Stimulated activated CD4-positive, alpha-beta T cell treated with anti-CD3 and anti-CD28 coated beads, Interleukin-4, amount 100 ng/mL, for 1 hour (primary cell): ENCODE data around the gene TMEM201.
"Not testable (repeated sequence)": the region's sequence is repeated elsewhere in the genome, so short reads cannot be mapped to it uniquely, and the experiment has no call there.

Source experiments
- DNase-seq: peaks from one replicate; pipeline ENCODE4 v3.0.0-alpha.2; 2020

Gene TMEM201

DNA sequence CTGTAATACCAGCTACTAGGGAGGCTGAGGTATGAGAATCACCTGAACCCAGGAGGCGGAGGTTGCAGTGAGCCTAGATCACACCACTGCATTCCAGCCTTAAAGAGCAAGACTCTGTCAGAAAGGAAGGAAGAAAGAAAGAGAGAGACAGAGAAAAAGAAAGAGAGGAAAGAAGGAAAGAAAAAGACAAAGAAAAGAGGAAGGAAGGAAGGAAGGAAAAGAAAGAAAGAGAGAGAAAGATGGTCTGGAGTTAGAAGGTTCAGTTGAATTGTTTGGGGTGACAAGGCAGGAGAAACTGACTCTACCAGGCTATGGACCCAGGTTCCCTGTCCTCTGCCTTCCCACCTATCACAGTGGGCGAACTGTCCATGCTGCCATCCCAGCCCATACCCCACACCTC is 35.4 kb downstream of the TMEM201 start:
- no peak for DNase-seq

DNA sequence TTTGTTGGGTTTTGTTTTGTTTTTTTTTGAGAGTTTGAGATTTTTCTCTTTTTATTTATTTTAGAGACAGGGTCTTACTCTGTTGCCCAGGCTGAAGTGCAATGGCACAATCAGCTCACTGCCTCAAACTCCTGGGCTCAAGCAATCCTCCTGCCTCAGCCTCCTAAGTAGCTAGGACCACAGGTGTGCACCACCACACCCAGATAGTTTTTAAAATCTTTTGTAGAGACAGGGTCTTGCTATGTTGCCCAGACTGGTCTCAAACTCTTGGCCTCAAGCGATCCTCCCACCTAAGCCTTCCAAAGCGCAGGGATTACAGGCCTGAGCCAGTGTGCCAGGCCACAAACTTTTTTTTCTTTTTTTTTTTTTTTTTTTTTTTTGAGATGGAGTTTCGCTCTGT is 36.3 kb downstream of the TMEM201 start:
- DNase-seq: not testable (repeated sequence)

DNA sequence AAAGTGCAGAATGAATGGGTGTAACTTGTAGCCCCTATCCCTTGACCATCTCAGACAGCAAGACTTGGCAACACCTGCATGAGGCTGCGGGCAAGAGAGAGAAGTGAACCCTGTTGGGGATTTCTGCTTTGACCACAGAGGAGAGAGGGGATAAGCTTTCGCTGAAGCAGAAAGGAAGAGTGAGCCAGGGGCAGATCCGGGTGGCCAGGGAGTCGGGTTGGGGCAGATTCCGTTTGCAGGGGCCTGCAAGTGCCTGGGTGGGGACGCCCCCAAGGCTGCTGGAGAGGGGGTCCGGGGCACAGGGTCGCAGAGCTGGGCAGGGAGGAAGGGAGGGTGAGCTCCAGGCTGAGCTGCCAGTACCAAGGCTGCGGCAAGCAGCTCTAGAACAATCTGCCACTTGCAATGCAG is 37.5 kb downstream of the TMEM201 start:
- no peak for DNase-seq

DNA sequence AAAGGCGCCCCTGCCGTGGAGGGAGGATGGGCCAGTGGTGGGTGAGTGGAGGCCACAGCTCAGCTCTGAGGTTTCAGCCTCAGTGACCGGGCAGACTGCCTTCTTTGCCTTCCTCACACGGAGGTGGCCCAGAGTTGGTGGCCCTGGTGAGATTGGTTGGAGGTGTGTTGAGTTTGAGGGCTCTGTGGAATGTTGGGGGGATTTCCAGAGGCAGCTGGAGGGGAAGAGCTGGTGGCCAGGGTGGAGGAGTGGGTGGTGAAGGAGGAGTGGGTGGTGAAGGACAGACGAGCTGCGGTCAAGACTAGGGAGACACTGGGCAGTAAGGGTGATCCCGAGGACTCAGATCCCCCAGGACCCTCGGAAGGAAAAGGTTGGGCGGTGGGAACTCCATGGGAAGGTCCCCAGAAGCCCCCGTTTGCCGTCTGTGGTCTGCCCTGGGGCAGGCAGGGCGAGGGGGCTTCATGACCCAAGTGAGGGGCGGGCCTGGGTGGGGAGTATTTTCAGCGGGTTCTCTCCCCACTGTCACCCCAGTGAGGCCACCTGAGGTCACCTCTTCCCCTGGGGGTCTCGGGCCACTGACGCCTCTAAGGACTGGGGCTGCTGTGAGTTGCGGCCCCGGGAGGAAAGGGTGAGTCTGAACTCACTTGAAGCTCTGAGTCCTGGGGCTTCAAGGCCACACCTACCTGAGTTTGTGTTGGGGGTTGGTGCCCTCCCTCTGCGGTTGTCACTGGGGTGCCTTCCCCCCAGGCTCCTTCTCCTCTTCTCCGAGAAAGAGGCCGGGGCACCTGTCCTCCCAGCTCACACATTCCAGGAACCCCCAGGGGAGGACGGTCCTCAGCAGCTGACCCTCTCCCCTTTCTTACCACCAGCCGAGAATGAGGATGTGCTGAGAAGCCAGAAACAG is 40.1 kb downstream of the TMEM201 start:
- DNase-seq: peak; percentile 57

DNA sequence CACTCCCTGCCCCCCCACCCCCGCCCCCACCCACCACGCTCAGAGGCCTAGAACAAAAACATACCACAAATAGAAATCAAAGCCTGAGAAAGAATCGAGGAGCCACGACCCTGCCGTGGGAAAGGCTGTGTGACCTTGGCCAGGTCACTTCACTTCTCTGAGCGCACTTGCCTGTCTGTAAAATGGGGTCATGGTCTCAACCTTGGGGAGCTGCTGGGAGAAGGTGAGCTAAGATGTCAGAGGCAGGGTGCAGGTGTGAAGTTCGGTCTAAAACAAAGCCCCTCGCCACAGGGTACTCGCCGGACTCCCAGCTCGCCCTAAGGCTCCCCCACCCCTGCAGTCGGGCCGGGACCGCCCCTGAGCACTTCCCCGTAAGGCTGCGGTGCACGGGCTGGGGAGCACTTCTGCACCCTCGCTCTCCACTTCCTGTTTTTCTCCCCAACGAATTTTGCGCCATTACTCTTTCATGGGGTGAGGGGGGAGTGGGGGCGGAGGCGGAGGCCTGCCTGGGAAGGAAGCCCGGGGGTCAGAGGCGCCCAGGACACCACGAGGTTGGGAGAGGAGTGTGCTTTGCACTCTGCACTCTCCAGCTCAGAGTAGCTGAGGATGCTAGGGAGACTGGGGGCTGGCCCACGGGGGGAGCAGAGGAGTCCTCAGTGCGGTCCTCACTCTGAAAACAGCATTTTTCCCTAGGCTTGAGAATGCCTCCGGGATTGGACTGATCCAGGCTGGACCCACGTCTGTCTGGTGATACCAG is 40.9 kb downstream of the TMEM201 start:
- DNase-seq: peak; percentile 67

DNA sequence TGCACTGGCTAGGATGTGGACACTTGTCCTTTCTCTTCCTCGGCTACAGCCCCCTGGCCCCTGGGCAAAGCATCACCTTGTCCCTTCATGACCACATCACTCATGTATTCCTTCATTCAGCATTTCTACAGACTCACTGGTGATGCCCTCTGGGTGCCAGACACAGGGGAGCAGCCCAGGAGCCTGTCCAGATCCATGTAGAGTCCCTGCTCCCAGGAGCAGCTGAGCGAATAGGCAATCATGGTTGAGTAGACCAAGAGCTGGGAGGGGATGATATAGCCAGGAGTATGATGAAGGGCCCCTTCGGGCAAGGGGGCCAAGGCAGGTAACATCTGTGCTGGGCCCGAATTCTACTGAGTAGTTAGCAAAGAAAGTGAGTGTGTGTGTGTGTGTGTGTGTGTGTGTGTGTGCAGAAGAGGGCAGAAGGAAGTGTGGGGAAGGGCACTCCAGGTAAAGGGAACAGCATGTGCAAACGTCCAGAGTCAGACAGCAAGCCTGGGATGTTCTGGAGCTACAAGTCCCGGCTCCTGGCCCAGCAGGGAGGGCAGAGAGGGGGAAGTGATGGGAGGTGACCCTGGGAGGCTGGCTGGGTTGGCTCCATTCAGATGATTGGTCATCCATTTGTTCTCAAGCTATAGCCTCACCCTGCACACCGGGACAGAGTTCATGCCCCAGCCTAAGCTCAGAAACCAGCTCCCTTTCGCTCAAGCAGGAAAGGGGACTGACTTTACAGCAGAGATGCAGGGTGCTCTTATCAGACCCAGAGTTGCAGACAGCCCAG is 41.8 kb downstream of the TMEM201 start:
- no peak for DNase-seq

DNA sequence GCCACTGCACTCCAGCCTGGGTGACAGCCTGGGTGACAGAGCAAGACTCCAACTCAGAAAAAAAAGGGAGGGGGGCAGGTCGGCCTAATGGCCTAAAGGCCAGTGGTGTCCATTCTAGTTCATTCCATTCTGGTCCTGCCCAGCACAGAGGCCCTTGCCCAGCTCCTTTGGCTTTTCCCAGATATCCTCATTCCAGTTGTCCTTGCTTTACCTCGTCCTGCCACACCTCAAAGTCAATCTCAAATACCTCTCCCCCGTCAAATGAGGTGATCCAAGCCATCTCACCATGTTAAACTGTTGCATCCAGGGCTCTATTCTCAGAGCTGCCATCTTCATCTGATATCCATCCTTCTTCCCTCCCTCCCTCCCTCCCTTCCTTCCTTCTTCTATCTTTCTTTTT is 42.9 kb downstream of the TMEM201 start:
- no peak for DNase-seq

DNA sequence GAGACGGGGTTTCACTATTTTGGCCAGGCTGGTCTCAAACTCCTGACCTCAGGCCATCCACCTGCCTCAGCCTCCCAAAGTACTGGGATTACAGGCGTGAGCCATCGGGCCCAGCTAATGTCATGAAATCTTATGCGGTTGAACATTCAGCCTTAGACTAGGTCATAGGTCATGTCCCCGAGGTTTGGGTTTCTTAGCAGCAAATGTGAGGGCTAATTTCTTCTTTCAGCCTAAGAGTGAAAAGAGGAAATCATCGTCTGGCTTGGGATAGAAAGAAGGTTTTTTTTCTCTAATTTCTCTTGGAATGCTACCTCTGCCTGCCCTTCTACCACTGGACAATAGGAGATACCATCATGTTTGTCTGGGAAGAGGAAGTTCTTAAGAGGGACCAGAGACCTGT is 44.8 kb downstream of the TMEM201 start:
- DNase-seq: no peak

DNA sequence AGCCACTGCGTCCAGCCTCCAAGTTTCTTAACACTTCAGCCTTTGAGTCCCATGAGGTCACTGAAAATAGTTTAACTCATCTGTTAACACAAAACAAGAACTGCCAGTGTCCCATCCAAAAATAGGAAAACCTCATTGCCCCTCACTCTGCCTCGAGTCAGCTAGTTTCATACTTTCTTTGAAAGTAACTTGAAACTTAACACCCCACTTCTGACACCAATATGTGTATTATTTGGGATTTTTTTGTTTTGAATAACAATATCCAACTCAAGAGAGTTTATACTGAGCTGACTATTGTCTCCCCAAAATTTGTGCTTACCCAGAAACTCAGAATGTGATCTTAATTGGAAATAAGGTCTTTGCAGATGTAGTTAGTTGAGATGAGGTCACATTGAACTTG is 45.9 kb downstream of the TMEM201 start:
- no peak for DNase-seq

DNA sequence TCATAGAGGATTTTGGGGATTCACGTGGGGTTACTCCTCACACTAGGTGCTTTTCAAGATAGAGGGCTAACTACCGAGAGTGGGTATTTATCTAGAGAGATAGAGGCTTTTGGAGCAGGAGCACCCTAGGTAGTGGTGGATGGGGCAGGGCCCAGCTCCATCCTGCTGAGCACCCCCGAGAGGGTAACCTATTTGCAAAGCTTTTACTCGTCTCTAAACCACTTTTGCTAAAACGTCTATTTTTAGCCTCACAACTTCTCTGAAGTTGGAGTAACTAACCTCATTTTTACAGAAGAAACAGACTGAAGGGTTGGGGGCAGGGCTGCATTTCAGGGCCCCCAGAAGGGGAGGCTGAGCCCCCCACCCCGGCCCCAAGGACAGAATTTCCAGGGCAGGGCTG is 50.5 kb downstream of the TMEM201 start:
- no peak for DNase-seq

DNA sequence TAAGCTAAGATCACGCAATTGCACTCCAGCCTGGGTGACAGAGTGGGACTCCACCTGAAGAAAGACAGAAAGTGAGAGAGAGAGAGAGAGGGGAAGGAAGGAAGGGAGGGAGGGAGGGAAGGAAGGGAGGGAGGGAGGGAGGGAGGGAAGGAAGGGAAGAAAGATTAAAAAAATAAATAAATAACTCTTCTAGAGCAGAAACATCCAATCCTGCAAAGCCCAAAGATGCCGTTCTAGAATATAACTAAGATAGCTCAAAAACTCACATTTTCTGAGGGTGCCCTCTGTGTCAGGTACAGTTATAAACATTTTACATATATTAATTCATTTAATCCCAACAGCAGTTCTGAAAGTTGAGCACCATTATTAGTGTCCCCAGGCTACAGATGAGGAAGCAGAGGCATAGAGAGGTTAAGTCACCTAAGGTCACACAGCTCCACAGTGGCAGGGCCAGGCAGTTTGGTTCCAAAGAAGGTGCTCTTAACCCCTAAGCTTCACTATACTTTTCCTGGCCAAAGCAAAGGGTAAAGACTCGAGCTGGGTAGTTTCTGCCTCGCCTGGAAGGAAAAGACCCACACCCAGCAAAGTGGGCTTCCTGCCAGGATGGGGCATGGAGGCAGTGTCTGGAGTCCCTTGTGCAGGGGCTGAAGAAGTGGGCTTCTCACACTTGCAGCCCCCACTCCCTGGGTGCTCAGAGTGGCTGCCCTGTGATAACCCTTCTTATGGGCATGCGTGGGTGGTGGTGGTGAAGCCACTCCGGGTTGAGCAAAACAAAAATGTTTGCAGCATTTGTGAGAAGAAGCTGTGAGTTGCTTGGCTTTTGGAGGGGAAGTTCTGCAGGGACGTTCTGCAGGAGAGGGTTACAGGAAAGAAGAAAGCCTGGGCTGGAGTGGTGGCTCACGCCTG is 54.9 kb downstream of the TMEM201 start:
- DNase-seq: no peak

DNA sequence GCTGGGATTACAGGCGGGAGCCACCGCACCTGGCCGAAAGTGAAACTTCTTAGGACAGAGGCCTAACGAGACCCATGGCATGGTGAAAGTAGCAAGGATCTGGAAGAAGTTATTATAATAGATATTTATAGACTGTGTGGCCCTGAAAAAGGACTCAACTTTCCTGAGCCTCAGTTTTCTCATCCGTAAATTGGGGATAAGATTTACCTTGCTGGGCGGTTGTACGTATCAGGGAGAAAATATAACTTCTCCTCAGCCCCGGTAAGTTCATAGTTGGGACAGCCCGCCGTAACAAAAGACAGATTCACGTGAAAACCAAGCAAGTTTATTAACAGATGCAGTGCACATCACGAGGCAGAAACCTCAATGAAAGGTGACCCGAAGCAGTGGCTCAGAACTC is 57.3 kb downstream of the TMEM201 start:
- DNase-seq: no peak

DNA sequence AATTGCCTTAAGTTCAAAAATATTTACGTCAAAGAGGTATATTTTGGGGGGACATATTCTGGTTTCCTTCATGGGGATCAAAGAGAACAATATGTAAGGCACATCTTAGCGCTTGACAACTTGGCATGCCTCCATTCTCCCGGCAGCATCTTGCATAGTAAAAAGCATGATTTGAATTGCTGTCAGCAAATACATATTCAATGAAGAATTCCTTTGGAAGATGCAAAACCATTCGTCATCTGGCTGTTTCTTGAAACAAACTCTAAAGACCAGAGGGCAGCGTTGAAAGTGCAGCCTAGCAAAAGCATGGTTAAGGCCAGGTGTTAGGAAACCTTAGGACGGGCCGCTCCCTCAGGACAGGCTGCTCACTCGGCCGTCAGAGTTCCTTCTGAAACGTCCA is 59.5 kb downstream of the TMEM201 start:
- no peak for DNase-seq

DNA sequence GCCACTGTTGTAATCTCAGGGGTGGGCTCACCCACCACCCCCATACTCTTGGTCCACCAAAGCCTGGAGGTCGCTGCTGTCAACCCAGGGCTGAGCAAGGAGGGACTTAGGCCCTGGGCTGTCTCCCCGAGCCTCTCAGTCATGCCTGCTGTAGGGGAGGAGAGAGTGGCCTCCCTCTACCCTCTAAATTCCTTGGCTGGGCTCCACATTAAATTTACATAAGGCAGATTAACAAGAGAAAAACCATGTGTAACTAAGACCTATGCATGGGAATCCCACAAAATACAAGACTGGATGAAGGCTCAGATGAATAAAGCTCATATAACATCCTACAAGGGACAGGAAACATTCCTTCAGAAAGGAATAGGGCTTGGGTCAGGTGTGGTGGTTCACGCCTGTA is 61.1 kb downstream of the TMEM201 start:
- DNase-seq: no peak

DNA sequence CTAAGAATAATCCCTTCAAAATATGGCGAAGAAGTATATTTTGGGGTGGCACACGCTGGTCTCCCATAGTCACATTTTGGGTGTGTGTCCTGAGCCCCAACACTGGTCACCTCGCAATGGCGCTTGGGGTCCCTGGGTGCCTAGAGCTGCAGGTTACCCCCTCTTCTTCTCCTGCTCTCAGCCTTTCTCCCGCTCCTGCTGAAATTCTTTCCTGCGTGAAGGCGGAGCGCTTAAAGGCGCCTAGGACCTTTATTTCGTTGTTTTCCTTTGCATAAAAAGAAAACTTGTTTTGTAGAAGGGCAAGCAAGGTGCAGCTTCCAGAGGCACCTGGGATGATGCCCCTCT is 62.5 kb downstream of the TMEM201 start:
- no peak for DNase-seq

DNA sequence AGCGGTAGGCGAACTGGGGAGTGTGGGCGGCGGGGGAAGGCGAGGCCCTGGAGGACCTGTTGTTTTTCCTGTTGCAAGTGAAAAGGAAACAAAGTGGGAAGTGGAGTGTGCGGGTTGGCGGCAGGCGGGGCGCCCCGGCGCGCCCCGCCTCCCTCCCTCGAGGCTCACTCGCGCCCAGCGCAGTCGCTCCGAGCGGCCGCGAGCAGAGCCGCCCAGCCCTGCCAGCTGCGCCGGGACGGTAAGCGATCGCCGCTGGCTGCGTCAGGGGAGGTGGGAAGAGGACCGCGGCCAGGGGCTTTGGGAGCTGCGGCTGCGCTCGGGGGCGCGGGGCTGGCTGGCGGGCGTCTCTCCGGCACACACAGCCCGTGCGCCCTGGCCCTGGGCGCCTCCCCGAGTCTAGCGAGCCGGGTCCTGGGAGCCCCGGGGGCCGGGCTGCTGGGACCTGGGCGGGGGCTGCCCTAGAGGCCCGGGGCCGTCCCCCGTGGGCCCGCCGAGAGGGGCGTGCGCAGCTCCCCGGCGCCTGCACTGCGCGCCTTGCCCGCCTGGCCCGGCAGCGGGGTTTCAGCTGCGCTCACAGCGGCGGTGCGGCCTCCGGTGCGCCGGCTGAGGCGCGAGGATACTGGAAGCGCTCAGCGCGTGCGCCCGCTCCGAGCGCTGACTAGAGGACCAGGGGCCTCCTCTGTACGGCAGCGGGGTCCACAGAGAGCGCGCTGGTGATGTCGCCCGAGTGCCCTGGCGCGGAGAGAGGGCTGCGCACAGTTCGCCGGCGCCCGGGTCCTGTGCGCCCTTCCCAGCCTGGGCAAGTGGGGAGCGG is 63.1 kb downstream of the TMEM201 start, which contains the start of gene PIK3CD:
TSS of gene PIK3CD (plus strand) at position 167 of the 814 bp plus-strand sequence. CDS start 58,725 bp downstream, outside the sequence.
- DNase-seq: peak; percentile 57

DNA sequence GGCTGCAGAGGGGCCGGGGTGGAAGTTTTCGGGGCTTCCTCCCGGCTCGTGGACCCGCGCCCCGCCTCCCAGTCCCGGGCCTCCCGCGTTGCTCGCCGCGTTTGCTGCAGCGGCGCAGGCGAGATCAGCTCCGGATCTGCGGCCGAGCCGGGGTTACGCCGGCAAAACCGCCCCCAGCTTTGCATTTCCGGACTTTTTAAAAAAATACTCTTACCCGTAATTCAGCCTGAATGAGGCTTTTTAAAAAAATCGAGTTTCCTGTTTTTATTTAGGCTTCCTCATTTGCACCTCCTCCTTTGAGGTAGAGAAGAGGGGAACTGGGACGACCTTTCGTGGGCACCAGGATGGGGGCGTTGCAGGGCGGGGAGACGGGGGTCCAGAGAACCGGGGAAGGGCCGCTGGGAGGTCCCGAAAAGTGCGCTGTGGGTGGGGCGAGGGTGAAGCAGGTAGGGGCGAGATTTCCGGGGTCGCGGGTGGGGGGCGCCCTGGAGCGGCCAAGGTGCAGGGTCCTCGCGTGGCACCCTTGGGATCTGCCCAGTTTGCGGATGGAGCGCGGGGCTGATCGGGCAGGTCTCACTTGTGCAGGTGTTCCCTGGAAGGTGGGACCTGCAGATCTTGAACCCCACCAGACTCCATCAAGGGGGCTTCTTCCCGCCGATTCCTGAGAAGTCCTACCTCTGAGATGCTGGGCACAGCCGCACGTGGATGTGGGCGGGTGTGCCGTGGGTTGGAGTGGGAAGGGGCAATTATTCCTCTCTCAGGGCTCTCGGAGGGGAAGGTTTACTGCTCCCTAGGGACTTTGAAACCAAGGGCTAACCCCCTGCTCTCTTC is 63.9 kb downstream of the TMEM201 start:
- peak; percentile 58 for DNase-seq

DNA sequence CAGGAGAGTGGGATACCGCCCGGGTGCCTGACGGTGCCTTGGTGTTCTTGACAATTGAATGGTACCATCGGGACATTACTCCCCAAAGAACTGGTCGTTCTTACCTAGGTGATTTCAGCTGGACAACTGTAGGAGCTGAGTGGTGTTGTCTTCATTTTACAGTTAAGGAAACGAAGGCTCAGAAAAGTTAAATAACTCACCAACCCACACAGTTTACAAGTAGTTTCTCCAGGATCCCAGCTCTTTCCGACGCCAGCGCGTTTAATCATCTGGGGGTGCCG is 64.4 kb downstream of the TMEM201 start:
- DNase-seq: no peak

DNA sequence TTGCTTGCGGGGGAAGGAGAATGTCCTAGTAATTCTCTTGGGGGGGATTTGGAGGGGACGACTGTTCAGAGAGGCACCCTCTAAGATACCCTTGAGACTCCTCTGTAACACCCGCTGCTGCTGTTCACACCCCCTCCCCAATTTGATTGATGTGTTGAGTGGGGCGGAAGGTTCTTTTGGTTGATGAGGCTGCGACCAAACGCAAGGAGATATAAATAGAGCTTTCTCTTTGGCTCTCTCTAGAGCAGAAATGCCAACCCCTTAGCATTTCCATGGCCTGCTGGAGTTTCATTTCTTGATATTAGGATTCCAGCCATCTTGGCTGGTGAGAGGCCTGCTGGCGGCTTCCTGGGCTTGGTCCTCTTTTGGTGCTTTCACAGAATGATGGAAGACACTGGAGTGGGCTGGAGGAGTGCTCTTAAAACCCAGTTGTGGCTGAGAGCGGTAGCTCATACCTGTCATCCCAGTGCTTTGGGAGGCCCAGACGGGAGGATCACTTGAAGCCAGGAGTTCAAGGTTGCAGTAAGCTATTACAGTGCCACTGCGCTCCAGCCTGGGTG is 64.9 kb downstream of the TMEM201 start:
- no peak for DNase-seq
